GM23338 (cell line): ENCODE data around the gene CPT1C. TPM values are rescaled to one million over a fixed set of nuclear protein-coding genes. Genes with fewer than 3 reads are reported as not detected.

Source experiments
- ATAC-seq: fragments of 200-7000 bp; cut with Tn5 transposase; 3 replicates; pipeline ENCODE4 v1.9.1; 2020
- DNase-seq: peaks from one replicate; pipeline ENCODE4 v3.0.0-alpha.2; 2015; ENCODE audit warnings: low spot score
- H2AFZ ChIP-seq: fragments of 200-600 bp; sonication (generic); 2 replicates; pipeline ENCODE4 v1.8.0; 2016; ENCODE audit warnings: antibody characterized with exemption, mild to moderate bottlenecking, moderate library complexity
- H3F3A ChIP-seq: fragments of 200-600 bp; sonication (generic); replicated peaks from 2 replicates; pipeline ENCODE4 v1.8.0; 2017; ENCODE audit warnings: antibody characterized with exemption, mixed run types, low read depth
- H3K27ac ChIP-seq: fragments of 200-600 bp; sonication (generic); 2 replicates; pipeline ENCODE4 v1.6.1; 2016; ENCODE audit warnings: low read depth
- H3K27me3 ChIP-seq: fragments of 200-600 bp; sonication (generic); 2 replicates; pipeline ENCODE4 v1.8.0; 2016; ENCODE audit warnings: mild to moderate bottlenecking, mixed run types, moderate library complexity; ENCODE audit not compliant: insufficient read depth
- H3K36me3 ChIP-seq: fragments of 200-600 bp; sonication (generic); 2 replicates; pipeline ENCODE4 v1.8.0; 2016; ENCODE audit warnings: mild to moderate bottlenecking; ENCODE audit not compliant: insufficient read depth
- H3K4me1 ChIP-seq: fragments of 200-600 bp; sonication (generic); 2 replicates; pipeline ENCODE4 v1.8.0; 2016; ENCODE audit warnings: mild to moderate bottlenecking, moderate library complexity; ENCODE audit not compliant: insufficient read depth
- H3K4me2 ChIP-seq: fragments of 200-600 bp; sonication (generic); 2 replicates; pipeline ENCODE4 v1.7.1; 2017; ENCODE audit warnings: mixed run types
- H3K4me3 ChIP-seq: fragments of 200-600 bp; sonication (generic); 2 replicates; pipeline ENCODE4 v1.6.1; 2016; ENCODE audit warnings: mixed run types
- H3K79me2 ChIP-seq: fragments of 200-600 bp; sonication (generic); replicated peaks from 2 replicates; pipeline ENCODE4 v1.8.0; 2017; ENCODE audit warnings: mild to moderate bottlenecking; ENCODE audit not compliant: insufficient read depth
- H3K9me2 ChIP-seq: fragments of 200-600 bp; sonication (generic); 2 replicates; pipeline ENCODE4 v1.8.0; 2017; ENCODE audit not compliant: insufficient read depth
- H4K20me1 ChIP-seq: fragments of 200-600 bp; sonication (generic); replicated peaks from 2 replicates; pipeline ENCODE4 v1.8.0; 2017; ENCODE audit warnings: mild to moderate bottlenecking; ENCODE audit not compliant: insufficient read depth
- H3K27ac Mint-ChIP-seq: 2 replicates; pipeline ENCODE4 v1.8.0; 2020; ENCODE audit warnings: inconsistent platforms, mild to moderate bottlenecking, moderate library complexity, mixed read lengths
- H3K27me3 Mint-ChIP-seq: 3 replicates; pipeline ENCODE4 v1.8.0; 2022; ENCODE audit warnings: low read depth, mild to moderate bottlenecking, moderate library complexity, mixed read lengths, inconsistent platforms; ENCODE audit not compliant: insufficient read depth, poor library complexity
- H3K36me3 Mint-ChIP-seq: 3 replicates; pipeline ENCODE4 v1.8.0; 2021; ENCODE audit warnings: low read depth, mild to moderate bottlenecking, inconsistent platforms, moderate library complexity, mixed read lengths
- H3K4me1 Mint-ChIP-seq: 3 replicates; pipeline ENCODE4 v1.8.0; 2020; ENCODE audit warnings: mild to moderate bottlenecking, inconsistent platforms, mixed read lengths
- H3K4me3 Mint-ChIP-seq: 3 replicates; pipeline ENCODE4 v1.8.0; 2021; ENCODE audit warnings: moderate library complexity, mild to moderate bottlenecking, inconsistent platforms, mixed read lengths
- H3K9me3 Mint-ChIP-seq: 3 replicates; pipeline ENCODE4 v1.8.0; 2020; ENCODE audit warnings: moderate library complexity, mild to moderate bottlenecking, inconsistent platforms, mixed read lengths
- CREB1 ChIP-seq: fragments of 250-450 bp; sonication (Bioruptor Pico); IDR thresholded peaks from 2 replicates; pipeline ENCODE4 v1.5.0; 2020; ENCODE audit warnings: low read depth, mild to moderate bottlenecking, moderate library complexity
- ETS1 ChIP-seq: IDR thresholded peaks from 2 replicates; pipeline ENCODE4 v1.6.1; 2016; ENCODE audit warnings: antibody characterized with exemption
- EZH2 ChIP-seq: fragments of 200-600 bp; sonication (generic); IDR thresholded peaks from one replicate; pipeline ENCODE4 v1.8.0; 2017; ENCODE audit warnings: antibody characterized with exemption, mild to moderate bottlenecking, low read depth; ENCODE audit not compliant: unreplicated experiment
- EZH2phosphoT487 ChIP-seq: fragments of 200-600 bp; sonication (generic); IDR thresholded peaks from one replicate; pipeline ENCODE4 v1.8.1; 2018; ENCODE audit warnings: antibody characterized with exemption; ENCODE audit not compliant: unreplicated experiment
- JUNB ChIP-seq: IDR thresholded peaks from one replicate; pipeline ENCODE4 v1.6.1; 2016; ENCODE audit warnings: antibody characterized with exemption; ENCODE audit not compliant: unreplicated experiment
- NANOG ChIP-seq: IDR thresholded peaks from 2 replicates; pipeline ENCODE4 v1.6.1; 2016; ENCODE audit warnings: antibody characterized with exemption, borderline replicate concordance
- POLR2AphosphoS5 ChIP-seq: IDR thresholded peaks from 2 replicates; pipeline ENCODE4 v1.6.1; 2016; ENCODE audit warnings: antibody characterized with exemption, low read depth
- STAT1 ChIP-seq: IDR thresholded peaks from one replicate; pipeline ENCODE4 v1.6.1; 2016; ENCODE audit warnings: antibody characterized with exemption; ENCODE audit not compliant: unreplicated experiment
- ZNF114 ChIP-seq: fragments of 250-450 bp; sonication (Bioruptor Pico); IDR thresholded peaks from 2 replicates; pipeline ENCODE4 v1.5.0; 2020; ENCODE audit warnings: mild to moderate bottlenecking, moderate library complexity
- ZNF331 ChIP-seq: fragments of 250-450 bp; sonication (Bioruptor Pico); IDR thresholded peaks from 2 replicates; pipeline ENCODE4 v1.5.0; 2020; ENCODE audit warnings: low read depth, mild to moderate bottlenecking, moderate library complexity
- polyA plus RNA-seq: library from polyadenylated mRNA; unstranded; fragments of >200 nt; fragmentation: Nextera tagmentation; extraction: Ambion mirVana; gene quantifications from 2 replicates; pipeline ENCODE4 v1.2.1, GENCODE V29; 2016
- total RNA-seq: library from RNA; depleted of rRNA; stranded (reverse); fragments of >200 nt; shearing (Covaris generic); gene quantifications from 2 replicates; pipeline ENCODE4 v1.2.3, GENCODE V29; 2014
- TF ChIP-seq, protein P1 (sequence below): IDR thresholded peaks from one replicate; pipeline ENCODE4 v1.6.1; 2018; ENCODE audit warnings: antibody characterized with exemption; ENCODE audit not compliant: unreplicated experiment
- TF ChIP-seq, protein P2 (sequence below), 2 experiments: fragments of 200-600 bp in 1 of 2; sonication (generic) in 1 of 2; conservative IDR thresholded peaks; 2 replicates each; pipeline versions ENCODE4 v1.5.1 to v1.6.1; 2016 to 2017; ENCODE audit warnings: antibody characterized with exemption in 2 of 2, low read depth in 2 of 2, mild to moderate bottlenecking in 2 of 2, moderate library complexity in 1 of 2

The CPT1C gene
- total and polyA plus RNA-seq, 2 experiments from 2014 or later = 63.4 to 77.3 TPM

GRCh38 chr19:49678985-49679770, 11.7 kb upstream of the CPT1C start (continued):
- TF ChIP-seq POLR2AphosphoS5 (no peak), ETS1 (no peak), STAT1 (no peak), CREB1 (CRISPR knock-in tag) (no peak), ZNF114 (no peak), NANOG (no peak), JUNB (no peak)
- TF ChIP-seq, protein P1, sequence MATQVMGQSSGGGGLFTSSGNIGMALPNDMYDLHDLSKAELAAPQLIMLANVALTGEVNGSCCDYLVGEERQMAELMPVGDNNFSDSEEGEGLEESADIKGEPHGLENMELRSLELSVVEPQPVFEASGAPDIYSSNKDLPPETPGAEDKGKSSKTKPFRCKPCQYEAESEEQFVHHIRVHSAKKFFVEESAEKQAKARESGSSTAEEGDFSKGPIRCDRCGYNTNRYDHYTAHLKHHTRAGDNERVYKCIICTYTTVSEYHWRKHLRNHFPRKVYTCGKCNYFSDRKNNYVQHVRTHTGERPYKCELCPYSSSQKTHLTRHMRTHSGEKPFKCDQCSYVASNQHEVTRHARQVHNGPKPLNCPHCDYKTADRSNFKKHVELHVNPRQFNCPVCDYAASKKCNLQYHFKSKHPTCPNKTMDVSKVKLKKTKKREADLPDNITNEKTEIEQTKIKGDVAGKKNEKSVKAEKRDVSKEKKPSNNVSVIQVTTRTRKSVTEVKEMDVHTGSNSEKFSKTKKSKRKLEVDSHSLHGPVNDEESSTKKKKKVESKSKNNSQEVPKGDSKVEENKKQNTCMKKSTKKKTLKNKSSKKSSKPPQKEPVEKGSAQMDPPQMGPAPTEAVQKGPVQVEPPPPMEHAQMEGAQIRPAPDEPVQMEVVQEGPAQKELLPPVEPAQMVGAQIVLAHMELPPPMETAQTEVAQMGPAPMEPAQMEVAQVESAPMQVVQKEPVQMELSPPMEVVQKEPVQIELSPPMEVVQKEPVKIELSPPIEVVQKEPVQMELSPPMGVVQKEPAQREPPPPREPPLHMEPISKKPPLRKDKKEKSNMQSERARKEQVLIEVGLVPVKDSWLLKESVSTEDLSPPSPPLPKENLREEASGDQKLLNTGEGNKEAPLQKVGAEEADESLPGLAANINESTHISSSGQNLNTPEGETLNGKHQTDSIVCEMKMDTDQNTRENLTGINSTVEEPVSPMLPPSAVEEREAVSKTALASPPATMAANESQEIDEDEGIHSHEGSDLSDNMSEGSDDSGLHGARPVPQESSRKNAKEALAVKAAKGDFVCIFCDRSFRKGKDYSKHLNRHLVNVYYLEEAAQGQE = no peak

- Histone ChIP-seq H3K27ac (peak overlapping the region; percentile 84), H2AFZ (no peak overlapping the region), H3F3A (peaks cover 41% of the 10 kb centered on the region), H3K4me1 (peaks cover 22% of the 10 kb centered on the region), H3K36me3 (peaks cover 36% of the 10 kb centered on the region), H3K4me3 (peak overlapping the region; percentile 95), H3K9me2 (no peaks in the 10 kb centered on the region), H3K27me3 (no peaks in the 10 kb centered on the region), H4K20me1 (peaks cover 43% of the 10 kb centered on the region), H3K4me2 (peak overlapping the region; percentile 84), H3K79me2 (peaks cover 59% of the 10 kb centered on the region)
- ATAC-seq = no peak
- Mint-ChIP-seq H3K4me1 (peaks cover 25% of the 10 kb centered on the region), H3K9me3 (no peaks in the 10 kb centered on the region; the same call in 2 of the 3 replicates), H3K4me3 (peak overlapping the region; percentile 91), H3K27ac (peak overlapping the region; percentile 80), H3K27me3 (peaks cover 43% of the 10 kb centered on the region), H3K36me3 (peaks cover 40% of the 10 kb centered on the region)
- peak; percentile 47 for DNase-seq
- TF ChIP-seq EZH2phosphoT487 = no peak
- no peak for TF ChIP-seq POLR2AphosphoS5
- no peak for TF ChIP-seq NANOG
- no peak for TF ChIP-seq EZH2
- no peak for TF ChIP-seq ZNF331 (CRISPR knock-in tag)
- TF ChIP-seq CREB1 (CRISPR knock-in tag) = no peak
- TF ChIP-seq, protein P2, sequence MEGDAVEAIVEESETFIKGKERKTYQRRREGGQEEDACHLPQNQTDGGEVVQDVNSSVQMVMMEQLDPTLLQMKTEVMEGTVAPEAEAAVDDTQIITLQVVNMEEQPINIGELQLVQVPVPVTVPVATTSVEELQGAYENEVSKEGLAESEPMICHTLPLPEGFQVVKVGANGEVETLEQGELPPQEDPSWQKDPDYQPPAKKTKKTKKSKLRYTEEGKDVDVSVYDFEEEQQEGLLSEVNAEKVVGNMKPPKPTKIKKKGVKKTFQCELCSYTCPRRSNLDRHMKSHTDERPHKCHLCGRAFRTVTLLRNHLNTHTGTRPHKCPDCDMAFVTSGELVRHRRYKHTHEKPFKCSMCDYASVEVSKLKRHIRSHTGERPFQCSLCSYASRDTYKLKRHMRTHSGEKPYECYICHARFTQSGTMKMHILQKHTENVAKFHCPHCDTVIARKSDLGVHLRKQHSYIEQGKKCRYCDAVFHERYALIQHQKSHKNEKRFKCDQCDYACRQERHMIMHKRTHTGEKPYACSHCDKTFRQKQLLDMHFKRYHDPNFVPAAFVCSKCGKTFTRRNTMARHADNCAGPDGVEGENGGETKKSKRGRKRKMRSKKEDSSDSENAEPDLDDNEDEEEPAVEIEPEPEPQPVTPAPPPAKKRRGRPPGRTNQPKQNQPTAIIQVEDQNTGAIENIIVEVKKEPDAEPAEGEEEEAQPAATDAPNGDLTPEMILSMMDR (conservative IDR thresholded peaks at IDR 0.05; ENCODE audit: low read depth in 2 of 2) = no peak
Observed at GRCh38 chr19:49679771-49680413, 11.0 kb upstream of the CPT1C start.
